A673 (cell line): ENCODE data around the gene LRBA. TPM values are rescaled to one million over a fixed set of nuclear protein-coding genes. Genes with fewer than 3 reads are reported as not detected.

Experiments used
- BruUV-seq: library from RNA; stranded (reverse); fragments of 400-500 nt; replicated peaks from 2 replicates; lab custom pipeline; 2021; lab: Mats Ljungman, UMichigan
- CTCF ChIA-PET: fragments of 300-600 bp; sonication (Branson Sonifier 250); formaldehyde crosslinking; loops from one replicate; lab custom pipeline; 2022; ENCODE audit warnings: antibody characterized with exemption; lab: Charles Lee
- POLR2A ChIA-PET: fragments of 300-600 bp; sonication (Branson Sonifier 250); formaldehyde crosslinking; loops from one replicate; lab custom pipeline; 2022; ENCODE audit warnings: antibody characterized with exemption; ENCODE audit not compliant: low non-redundant PET; lab: Charles Lee
- DNase-seq: peaks from one replicate; pipeline ENCODE4 v3.0.0-alpha.2; 2015; ENCODE audit warnings: low spot score
- H3K27ac ChIP-seq: fragments of 200-600 bp; sonication (generic); 2 replicates; pipeline ENCODE4 v1.5.1; 2016; ENCODE audit warnings: mixed run types, low read depth, mild to moderate bottlenecking, mixed read lengths, antibody characterized with exemption, low read length; ENCODE audit not compliant: poor library complexity, severe bottlenecking
- H3K27me3 ChIP-seq: fragments of 200-600 bp; sonication (generic); replicated peaks from 2 replicates; pipeline ENCODE4 v1.6.1; 2017; ENCODE audit warnings: mixed run types, low read depth, mild to moderate bottlenecking, mixed read lengths, antibody characterized with exemption, low read length; ENCODE audit not compliant: insufficient read depth, poor library complexity
- H3K36me3 ChIP-seq: fragments of 200-600 bp; sonication (generic); 2 replicates; pipeline ENCODE4 v1.6.1; 2016; ENCODE audit warnings: mixed run types, mild to moderate bottlenecking, mixed read lengths, antibody characterized with exemption, low read length; ENCODE audit not compliant: insufficient read depth, poor library complexity, severe bottlenecking
- H3K4me1 ChIP-seq: fragments of 200-600 bp; sonication (generic); 2 replicates; pipeline ENCODE4 v1.6.1; 2017; ENCODE audit warnings: mixed run types, mild to moderate bottlenecking, mixed read lengths, antibody characterized with exemption, low read length; ENCODE audit not compliant: insufficient read depth, poor library complexity, severe bottlenecking
- H3K4me3 ChIP-seq: fragments of 200-600 bp; sonication (generic); 2 replicates; pipeline ENCODE4 v1.5.1; 2016; ENCODE audit warnings: low read depth, mixed run types, mild to moderate bottlenecking, mixed read lengths, low read length; ENCODE audit not compliant: poor library complexity, severe bottlenecking
- H3K9me3 ChIP-seq: fragments of 200-600 bp; sonication (generic); 2 replicates; pipeline ENCODE4 v1.6.1; 2016; ENCODE audit warnings: mixed run types, low read depth, mild to moderate bottlenecking, mixed read lengths, antibody characterized with exemption, low read length; ENCODE audit not compliant: poor library complexity, severe bottlenecking
- CTCF ChIP-seq: fragments of 300-800, 200-600 bp; sonication (generic); conservative IDR thresholded peaks from 2 replicates; pipeline ENCODE4 v1.5.1; 2017; ENCODE audit warnings: low read depth, mild to moderate bottlenecking, antibody characterized with exemption, low read length, moderate library complexity, mixed read lengths
- EZH2 ChIP-seq: fragments of 200-600 bp; sonication (generic); IDR thresholded peaks from 2 replicates; pipeline ENCODE4 v1.6.1; 2017; ENCODE audit warnings: borderline replicate concordance, low read depth, mild to moderate bottlenecking, mixed read lengths, antibody characterized with exemption, low read length; ENCODE audit not compliant: poor library complexity, severe bottlenecking
- intact Hi-C: fragments of 100-400 bp; cut with micrococcal nuclease; formaldehyde crosslinking; loops from one replicate; pipeline ENCODE4 v1.10.0; 2022; ENCODE audit not compliant: unreplicated experiment
- total RNA-seq: library from RNA; stranded (reverse); gene quantifications from 2 replicates; pipeline ENCODE4 v1.2.3, GENCODE V29; 2021

LRBA gene
- total RNA-seq, 1 experiment from 2014 or later = 35.7 TPM

- no peaks in the 10 kb centered on the region for H3K27me3 ChIP-seq
- CTCF ChIA-PET = no interaction called here
- no peaks in the 10 kb centered on the region for H3K4me1 ChIP-seq
- H3K36me3 ChIP-seq = no peaks in the 10 kb centered on the region
- POLR2A ChIA-PET = no interaction called here
- no peaks in the 10 kb centered on the region for H3K9me3 ChIP-seq
- BruUV-seq = no TSS peak
- DNase-seq = no peak
- H3K4me3 ChIP-seq = no peak overlapping the region
- TF ChIP-seq EZH2 = no peak
- TF ChIP-seq CTCF = no peak
- H3K27ac ChIP-seq = no peak overlapping the region
- intact Hi-C loops = no loop called here
Observed at GRCh38 chr4:150990250-150990649, 24.8 kb downstream of the LRBA start.

GRCh38 chr4:150988238-150988637, 26.8 kb downstream of the LRBA start:
- no peak for DNase-seq
- POLR2A ChIA-PET = no interaction called here
- Histone ChIP-seq H3K27me3 (no peaks in the 10 kb centered on the region), H3K36me3 (no peaks in the 10 kb centered on the region), H3K4me1 (no peaks in the 10 kb centered on the region), H3K27ac (no peak overlapping the region), H3K9me3 (no peaks in the 10 kb centered on the region), H3K4me3 (no peak overlapping the region)
- CTCF ChIA-PET = no interaction called here
- intact Hi-C loops = no loop called here
- no peak for TF ChIP-seq CTCF
- TF ChIP-seq EZH2 = no peak
- BruUV-seq = no TSS peak

- DNase-seq = no peak
- intact Hi-C loops = no loop called here
- ChIA-PET CTCF (no interaction called here), POLR2A (no interaction called here)
- H3K9me3 ChIP-seq = no peaks in the 10 kb centered on the region
- no peak overlapping the region for H3K4me3 ChIP-seq
- TF ChIP-seq EZH2 = no peak
- no peak for TF ChIP-seq CTCF
- H3K27ac ChIP-seq = no peak overlapping the region
- H3K4me1 ChIP-seq = no peaks in the 10 kb centered on the region
- no peaks in the 10 kb centered on the region for H3K36me3 ChIP-seq
- BruUV-seq = no TSS peak
- no peaks in the 10 kb centered on the region for H3K27me3 ChIP-seq
Observed at GRCh38 chr4:150987204-150987603, 27.9 kb downstream of the LRBA start.
